ENCODE measurements around the gene FAM110A.
A peak's percentile ranks its signal among the peaks of the same experiment; 100 is the strongest.
"Not testable (repeated sequence)": the region's sequence is repeated elsewhere in the genome, so short reads cannot be mapped to it uniquely, and the experiment has no call there.

FAM110A gene

DNA sequence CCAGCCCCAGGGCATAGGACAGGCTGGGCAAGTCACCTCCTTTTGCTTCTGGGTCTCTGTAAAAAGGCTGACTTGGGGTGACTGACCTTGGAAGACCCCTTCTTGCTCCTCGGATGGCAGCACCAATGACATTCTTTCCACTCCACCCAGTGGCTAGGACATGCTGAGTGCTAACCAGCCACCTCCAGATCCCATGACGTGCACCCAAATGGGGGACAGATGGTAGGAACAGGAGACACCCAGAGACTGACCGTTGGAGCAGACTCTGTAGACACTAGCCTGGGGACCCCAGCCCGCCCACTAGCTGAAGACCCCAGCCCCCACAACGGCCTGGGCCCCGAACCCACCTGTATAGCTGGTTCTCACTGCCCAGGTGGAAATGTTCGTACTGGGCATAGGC lies 44.3 kb downstream of the FAM110A start:
- no peak for DNase-seq

DNA sequence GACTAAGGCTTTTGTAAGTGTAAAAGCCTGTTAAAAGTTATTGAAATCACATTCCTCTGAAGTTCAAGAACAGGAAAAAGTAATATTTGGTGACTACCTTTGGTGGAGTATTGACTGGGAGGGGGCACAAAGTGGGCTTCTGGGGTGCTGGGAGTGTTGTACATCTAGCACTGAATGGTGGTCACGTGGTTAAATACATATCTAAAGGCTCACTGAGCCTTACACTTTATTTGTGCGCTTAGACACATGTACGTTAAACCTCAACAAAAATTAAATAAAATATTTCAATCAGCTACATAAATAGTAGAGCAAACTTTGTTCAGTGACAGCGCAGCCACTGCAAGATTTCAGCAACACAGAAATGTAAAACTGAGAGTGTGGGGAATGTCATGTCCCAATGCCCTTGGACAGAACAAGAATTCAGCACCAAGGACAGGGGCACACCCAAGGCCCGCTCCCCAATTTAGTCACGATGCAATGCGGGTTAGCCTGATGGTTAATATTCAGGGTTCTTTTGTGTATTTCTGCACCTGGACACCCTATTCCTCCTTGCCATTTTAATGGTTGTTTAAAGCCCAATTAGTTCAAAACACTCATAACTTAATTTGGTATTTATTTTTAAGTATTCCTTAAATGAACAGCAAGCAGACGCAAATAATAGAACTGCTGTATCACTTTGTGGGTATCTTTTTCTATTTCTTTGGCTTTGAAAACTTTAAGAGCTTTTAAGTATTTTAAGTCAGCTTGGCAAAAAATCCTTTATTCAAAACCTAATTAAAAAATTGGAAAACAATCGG lies 45.2 kb downstream of the FAM110A start:
- no peak for DNase-seq

DNA sequence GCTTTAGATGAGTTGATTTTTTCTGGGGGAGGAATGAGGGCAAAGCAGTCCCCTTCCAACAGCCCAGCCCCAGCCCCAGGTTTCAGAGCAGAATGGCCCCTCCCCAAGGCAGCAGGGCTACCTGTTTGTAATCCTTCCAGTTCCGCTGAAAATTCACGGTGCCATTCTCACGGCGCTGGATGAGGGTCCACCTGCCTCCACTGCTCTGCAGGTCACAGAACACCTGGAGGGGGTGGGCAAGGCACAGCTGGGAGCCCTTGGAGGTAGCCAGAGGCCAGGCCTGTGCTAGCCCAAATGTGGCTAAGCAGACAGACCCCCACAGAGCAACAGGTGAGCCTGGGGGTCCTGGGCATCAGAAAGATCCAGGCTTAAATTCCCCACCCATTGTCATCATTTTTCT lies 46.1 kb downstream of the FAM110A start:
- no peak for DNase-seq

DNA sequence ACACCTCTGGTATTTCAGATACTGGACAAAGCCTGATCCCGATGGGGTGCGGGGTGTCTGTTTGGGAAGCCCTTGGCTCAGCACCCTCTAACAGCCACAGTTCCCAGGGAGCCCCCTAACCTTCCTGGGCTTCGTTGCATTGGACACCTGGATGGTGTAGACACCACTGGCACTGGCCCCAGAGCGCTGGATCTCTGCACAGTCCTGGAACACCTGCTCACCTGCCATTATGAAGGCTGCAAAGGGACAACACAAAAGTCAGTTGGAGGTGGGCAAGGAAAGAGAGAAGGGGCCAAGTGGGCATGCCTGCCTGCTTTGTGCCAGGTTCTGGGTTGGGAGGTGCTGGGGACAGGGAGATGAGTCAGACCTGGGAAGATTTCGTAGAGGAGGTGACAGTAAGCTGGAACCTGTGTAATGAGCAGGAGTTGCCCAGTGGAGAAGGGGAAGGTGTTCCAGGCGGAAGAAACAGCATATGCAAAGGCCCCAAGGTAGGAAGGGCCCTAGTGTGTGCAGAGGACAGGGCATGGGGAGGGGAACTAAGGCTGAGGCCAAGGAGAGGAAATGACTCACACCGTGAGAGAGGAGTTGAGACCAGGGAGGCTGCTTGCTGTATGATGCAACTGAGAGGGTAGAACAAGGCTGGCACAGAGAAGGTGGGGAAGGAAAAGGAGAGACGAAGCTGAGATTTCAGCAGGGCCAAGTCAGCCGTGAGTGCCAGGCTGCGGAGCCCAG lies 47.7 kb downstream of the FAM110A start:
- DNase-seq: no peak

DNA sequence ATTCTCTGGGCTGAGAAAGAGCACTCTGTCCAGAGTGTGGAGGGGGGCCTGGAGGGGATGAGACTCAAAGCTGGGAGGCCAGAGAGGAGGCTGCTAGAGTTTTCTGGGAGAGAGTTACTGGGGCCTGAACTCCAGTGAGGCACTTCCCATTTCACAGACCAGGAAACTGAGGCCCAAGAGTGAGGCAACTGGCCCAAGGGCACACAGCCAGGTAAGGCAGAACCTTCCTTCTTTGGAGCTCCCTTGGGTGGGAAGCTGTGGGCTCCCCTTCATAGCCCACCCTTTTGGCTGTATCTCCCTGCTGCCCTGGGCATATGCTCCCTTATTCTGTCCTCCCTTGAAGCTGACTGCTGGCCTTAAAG lies 48.2 kb downstream of the FAM110A start:
- DNase-seq: no peak

DNA sequence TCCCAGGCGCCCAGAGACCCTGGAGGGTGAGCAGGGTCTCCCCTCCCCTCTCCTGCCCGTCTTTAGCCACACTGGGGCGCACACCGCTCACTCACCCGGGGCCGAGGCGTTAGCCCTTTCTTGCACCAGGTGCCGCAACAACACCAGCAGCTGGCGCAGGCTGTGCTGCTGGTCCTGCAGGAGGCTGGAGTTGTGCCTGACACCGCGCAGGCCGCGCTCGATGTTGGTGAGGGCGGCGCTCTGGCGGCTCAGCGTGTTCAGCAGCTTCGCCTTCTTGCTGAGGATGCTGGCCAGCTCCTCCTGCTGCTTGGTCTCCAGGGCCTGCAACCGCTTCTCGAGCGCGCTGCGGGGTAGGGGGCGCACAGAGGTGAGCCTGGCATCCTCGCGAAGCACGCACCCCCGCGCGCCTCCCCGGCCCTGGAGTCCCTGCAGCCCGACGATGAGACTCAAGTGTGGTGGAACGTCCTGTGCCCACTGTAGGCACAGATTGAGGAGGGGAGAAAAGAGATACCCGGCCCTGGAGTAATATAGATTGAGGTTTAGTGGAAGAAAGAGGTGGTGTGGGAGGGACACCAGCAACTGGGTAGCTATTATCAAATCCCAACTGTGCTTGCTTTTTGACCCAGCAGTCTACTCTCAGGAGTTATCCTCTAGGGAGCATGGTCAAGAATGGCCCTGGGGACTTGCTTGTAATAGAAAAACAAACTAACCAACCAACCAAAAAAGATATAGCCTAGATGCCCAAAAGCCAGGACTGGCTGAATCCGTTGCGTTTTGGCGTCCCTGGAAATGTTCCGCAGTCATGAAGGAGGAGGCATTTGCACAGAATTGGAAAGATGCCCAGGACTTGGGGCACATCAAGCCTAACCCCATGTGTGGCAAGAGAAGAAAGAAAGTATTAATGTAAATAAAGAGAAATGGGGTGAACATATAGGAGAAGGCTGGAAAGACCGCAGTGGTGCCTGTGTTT lies 51.8 kb downstream of the FAM110A start:
- peak; percentile 40 for DNase-seq

DNA sequence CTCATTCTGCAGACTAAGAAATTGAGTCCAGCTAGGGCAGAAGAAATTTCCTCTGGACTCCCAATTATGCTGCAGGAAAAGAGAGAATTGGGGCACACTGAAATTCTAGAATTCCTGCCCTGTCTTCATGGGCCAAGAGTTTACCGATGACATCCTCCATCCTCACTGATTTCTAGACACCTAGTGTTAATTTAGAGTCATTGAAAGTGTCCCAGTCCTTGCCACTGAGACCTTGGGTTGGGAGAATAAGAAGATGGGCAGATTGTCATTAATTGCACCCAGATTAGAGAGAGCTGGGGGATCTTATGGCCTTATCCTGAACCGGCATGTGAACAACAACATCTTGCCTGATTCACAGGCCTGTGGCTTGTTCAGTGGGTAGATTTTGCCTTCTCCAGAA lies 53.6 kb downstream of the FAM110A start:
- DNase-seq: no peak

DNA sequence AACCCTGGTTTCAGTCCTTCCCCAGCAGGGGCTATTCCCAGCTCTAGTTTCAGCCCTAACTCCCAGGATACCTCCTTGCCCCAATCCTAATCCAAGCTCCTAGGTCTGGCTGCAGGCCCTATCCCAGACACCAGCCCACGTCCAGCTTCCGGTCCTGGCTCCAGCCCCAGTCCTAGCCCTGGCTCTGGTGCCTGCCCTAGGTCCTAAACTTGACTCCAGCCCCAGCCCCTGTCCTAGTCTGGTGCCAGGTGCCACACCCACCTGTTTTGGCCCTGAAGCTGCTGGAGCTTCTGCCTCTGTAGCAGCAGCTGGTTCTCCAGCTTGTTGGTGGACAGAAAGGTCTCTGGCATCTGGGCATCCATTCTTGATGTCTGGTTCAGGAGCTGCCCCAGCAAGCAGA lies 54.5 kb downstream of the FAM110A start:
- no peak for DNase-seq

DNA sequence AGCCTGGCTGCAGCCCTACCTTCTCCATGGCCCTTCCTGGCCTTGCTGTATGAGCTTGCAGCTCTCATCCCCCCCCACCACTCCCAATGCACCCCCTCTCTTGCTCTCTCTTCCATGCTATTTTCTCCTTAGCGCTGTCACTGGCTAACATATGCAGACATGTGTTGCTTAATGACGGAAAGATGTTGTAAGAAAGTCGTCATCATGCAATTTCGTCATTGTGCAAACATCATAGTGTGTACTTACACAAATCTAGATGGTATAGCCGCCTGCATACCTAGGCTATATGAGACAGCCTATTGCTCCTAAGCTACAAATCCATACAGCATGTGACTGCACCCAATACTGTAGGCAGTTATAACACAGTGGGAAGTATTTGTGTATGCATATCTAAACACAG lies 55.6 kb downstream of the FAM110A start:
- DNase-seq: no peak

DNA sequence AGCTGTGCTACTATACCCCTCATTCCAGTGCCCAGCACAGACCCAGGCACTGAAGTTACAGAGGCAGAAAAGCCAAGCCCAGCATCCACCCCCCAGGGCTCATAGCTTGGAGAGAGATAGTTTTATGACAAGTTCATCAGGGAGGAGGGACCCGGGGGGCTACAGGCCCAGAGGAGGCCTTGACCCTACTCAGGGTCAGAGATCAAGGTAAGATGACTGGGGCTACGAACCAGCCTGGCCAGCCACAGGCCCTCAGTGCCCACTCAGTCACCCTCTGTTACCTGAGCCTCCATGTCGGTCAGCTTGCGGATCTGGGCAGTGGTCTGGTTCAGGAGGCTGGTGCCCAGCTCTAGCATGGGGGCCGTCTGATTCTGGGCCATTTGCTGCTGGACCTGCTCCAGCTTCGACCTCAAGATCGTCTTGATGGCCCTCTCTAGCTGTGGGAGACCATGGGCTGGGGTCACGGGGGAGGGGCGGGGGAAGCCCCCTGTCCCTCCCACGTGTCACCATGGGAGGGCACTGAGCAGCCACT lies 56.5 kb downstream of the FAM110A start:
- DNase-seq: no peak

DNA sequence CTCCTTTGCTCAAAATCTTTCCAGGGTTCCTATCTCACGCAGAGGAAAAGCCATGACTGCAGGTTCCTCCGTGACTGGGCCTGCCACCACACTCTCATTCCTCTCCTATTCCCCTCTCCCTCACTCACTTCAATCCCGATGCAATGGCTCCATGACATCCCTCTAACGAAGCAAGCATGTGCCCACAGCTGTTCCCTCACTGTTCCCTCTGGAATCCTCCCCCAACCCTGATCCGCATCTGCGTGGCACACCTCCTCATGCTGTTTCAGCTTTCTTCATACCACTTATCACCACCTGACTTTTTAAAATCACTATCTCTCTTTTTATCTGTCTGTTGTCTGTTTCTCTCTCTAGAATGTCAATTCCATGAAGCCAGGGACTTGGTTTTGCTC lies 57.1 kb downstream of the FAM110A start:
- no peak for DNase-seq

DNA sequence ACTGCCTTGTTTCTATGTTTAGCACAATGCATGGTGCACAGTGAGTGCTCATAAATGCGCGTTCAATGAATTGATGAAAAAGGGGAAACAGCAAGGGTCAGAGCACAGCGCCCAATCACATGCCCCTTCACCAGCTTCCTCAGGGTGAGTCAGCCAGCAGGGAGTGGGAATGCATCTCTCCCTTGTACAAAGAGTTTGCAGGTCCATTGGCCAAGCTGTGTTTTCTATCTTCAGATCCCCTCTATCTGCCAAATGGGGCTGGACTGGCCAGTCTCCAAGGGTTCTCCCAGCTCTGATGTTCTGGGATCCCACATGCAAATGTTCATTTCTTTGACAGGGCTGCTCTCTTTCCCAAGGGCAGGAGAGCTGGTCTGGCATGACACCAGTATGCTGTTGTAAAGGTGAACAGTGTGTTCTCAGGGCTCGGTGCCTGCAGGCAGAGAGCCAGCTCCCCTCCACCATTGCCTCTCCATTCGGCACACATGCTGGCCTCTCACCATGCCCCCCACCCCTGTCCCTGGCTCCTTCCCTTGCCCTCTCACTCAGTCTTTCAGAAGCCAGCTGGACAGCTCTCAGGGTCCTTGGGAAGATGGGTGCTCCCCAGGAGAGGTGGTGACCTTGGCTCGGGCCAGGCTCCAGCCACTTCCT lies 57.7 kb downstream of the FAM110A start:
- peak; percentile 66 for DNase-seq

DNA sequence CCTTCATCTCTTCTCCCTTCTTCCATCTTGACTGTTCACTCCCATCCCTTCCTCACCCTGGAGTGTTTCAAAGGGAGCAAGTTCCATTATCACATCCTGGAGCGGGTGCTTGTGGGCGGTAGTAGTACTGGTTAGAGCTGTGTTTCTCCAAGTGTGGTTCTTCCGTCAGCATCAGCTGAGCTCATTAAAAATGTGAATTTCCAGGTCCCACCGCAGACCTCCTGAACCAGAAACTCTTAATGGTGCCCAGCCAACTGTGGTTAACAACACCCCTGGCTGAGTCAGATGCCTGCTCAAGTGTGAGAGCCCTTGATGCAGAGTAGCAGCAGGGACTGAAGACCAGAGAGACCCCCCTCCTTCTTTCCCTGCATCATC lies 58.2 kb downstream of the FAM110A start:
- DNase-seq: peak; percentile 82

DNA sequence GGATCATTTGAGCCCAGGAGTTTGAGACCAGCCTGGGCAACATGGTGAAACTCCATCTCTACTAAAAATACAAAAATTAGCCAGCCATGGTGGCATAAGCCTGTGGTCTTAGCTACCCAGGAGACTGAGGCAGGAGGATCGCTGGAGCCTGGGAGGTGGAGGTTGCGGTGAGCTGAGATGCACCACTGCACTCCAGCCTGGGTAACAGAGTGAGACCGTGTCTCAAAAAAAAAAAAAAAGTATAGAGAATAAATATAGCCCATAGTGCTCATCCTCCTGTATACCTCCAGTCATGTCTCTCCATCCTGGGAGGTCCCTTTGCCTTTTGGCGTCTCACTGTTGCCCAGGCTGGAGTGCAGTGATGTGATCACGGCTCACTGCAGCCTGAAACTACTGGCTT lies 58.9 kb downstream of the FAM110A start:
- not testable (repeated sequence) for DNase-seq

All from DMS79 treated with DMSO at 0.1 percent for 48 hours (cell line).